K562 treated with DMSO at 1 percent for 48 hours (cell line): ENCODE data around the gene OSTF1. TPM values are rescaled to one million over a fixed set of nuclear protein-coding genes. Genes with fewer than 3 reads are reported as not detected.

ENCODE experiments used
- total RNA-seq: library from RNA; unstranded; fragments of 300-600 nt; gene quantifications from 2 replicates; pipeline ENCODE4 v1.2.3, GENCODE V29; 2022; ENCODE audit warnings: low replicate concordance; ENCODE audit errors: extremely low read depth

OSTF1 gene, protein sequence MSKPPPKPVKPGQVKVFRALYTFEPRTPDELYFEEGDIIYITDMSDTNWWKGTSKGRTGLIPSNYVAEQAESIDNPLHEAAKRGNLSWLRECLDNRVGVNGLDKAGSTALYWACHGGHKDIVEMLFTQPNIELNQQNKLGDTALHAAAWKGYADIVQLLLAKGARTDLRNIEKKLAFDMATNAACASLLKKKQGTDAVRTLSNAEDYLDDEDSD
- total RNA-seq = not detected in 2 replicates

DNA sequence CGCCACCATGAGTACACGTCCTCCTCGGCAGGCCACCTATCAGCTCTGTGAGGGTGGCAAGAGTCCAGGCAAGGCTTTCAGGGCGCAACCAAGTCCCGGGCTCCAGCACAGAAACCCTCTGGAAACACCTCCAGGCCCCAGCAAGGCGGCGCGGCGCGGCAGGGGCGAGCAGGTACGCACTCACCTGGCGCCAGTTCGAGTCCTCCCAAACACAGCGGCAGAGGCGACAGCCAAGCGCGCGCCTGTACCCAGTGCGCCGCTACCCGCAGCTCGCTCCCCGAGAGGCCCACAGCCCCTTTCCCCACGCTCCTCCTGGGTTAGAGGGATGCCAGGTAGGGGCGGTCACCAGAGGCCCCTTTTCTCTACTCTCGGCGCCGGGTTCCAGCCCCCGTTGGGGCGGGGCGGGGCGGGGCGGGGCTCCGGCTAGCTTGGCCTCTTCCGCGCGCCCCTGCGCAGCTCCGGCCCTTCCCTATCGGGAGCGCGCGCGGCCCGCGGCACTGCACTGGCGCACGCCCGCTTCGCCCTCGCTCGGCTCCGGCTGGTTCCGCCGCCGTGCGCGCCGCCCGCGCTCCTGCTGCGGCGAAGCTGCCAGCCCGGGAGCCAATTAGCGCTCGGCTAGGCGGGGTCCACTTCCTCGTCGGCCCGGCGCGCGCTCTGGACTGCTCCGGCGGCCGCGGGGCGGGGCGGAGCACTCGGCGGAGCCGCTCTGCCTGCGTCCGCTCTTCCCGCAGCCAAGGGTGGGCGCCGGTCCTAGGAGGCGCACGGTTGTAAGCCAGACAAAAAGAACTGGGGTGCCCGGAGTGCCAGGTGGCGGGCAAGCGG lies at the start of gene OSTF1, which contains the start of gene NMRK1:
Gene OSTF1, plus strand, starts transcription at position 691 of the 822 bp plus-strand sequence. CDS start 179 bp downstream, outside the sequence.
Gene NMRK1, minus strand, starts transcription at position 332 of the 822 bp plus-strand sequence. CDS start 5,040 bp downstream, outside the sequence.

Other genes with a start within 250 kb of the OSTF1 start
- not detected in 2 replicates for gene TRPM6, start 200.6 kb upstream of the OSTF1 start, total RNA-seq
- gene C9orf40, start 135.6 kb upstream of the OSTF1 start, total RNA-seq = not detected in 2 replicates
- not detected in 2 replicates for gene CARNMT1, start 60.2 kb upstream of the OSTF1 start, total RNA-seq
- gene NMRK1, start 359 bp upstream of the OSTF1 start, total RNA-seq = not detected in 2 replicates